Prostate gland (tissue), 2 donors: ENCODE measurements around the gene EPC1.

ENCODE experiments used
- POLR2A ChIP-seq: fragments of 450-650 bp; IDR thresholded peaks from one replicate; pipeline ENCODE4 v1.6.1; 2016; ENCODE audit warnings: antibody characterized with exemption, mild to moderate bottlenecking
- POLR2AphosphoS5 ChIP-seq: sonication (generic); formaldehyde crosslinking; IDR thresholded peaks from one replicate; pipeline ENCODE4 v1.6.1; 2017; ENCODE audit warnings: antibody characterized with exemption
- TF ChIP-seq, protein P1 (sequence below), 4 experiments: fragments of 200-600 bp in 2 of 4; fragments of 450-650 bp in 2 of 4; sonication (generic) in 2 of 4; IDR thresholded peaks; 1 replicate in 3 of 4; 2 replicates in 1 of 4; pipeline ENCODE4 v1.5.1; 2016 to 2019; ENCODE audit warnings: antibody characterized with exemption in 4 of 4, mild to moderate bottlenecking in 2 of 4, moderate library complexity in 2 of 4

DNA sequence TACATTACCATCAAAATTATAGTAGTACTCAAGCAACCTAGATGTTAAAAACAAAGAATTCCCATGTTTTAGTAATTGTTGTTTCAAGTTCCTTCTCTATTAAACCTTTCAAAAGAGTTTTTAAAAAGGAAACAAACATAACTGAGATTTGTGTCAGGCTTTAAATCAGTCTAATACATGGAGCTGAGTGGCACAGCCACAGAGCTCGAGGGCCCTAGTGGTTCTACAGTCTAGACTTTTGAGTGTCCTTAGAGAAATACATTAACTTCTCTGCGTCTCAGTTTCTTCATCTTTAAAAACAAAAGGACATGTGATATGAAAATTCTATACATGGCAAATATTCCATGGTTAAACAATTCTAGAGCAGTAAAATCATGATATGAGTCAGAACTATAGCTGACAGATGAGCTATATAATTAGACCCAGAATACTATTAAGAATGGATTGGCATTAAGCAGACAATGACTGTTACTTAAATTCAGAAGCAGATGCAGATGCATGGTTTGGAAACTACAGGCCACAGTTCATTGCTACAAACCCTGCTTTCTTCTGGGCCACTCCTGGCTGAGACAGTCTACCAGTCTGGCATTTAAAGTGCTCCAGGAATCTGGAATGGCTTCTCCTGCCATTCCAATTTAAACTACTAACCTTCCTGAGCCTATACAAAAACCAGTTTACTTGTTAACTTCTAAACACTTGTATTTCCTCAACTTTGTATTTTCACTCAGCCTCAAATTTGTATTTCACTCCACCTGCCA is 77.4 kb downstream of the EPC1 start:
- TF ChIP-seq POLR2A = no peak
- TF ChIP-seq, protein P1, sequence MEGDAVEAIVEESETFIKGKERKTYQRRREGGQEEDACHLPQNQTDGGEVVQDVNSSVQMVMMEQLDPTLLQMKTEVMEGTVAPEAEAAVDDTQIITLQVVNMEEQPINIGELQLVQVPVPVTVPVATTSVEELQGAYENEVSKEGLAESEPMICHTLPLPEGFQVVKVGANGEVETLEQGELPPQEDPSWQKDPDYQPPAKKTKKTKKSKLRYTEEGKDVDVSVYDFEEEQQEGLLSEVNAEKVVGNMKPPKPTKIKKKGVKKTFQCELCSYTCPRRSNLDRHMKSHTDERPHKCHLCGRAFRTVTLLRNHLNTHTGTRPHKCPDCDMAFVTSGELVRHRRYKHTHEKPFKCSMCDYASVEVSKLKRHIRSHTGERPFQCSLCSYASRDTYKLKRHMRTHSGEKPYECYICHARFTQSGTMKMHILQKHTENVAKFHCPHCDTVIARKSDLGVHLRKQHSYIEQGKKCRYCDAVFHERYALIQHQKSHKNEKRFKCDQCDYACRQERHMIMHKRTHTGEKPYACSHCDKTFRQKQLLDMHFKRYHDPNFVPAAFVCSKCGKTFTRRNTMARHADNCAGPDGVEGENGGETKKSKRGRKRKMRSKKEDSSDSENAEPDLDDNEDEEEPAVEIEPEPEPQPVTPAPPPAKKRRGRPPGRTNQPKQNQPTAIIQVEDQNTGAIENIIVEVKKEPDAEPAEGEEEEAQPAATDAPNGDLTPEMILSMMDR (IDR thresholded peaks at IDR 0.05) = no peak
- TF ChIP-seq POLR2AphosphoS5 = no peak
